Activated naive CD8-positive, alpha-beta T cell treated with anti-CD3 and anti-CD28 coated beads, Interleukin-2, amount 10 ng/mL, durations not matched to agents 7 days and 5 days (primary cell): ENCODE measurements around the gene DOCK1. TPM values are rescaled to one million over a fixed set of nuclear protein-coding genes. Genes with fewer than 3 reads are reported as not detected.

ENCODE experiments used
- ATAC-seq: fragments of 150-1000 bp; cut with Tn5 transposase; one replicate; pipeline ENCODE4 v1.10.0; 2021; ENCODE audit warnings: low read depth, moderate library complexity
- POLR2A ChIA-PET: fragments of 350-600 bp; sonication (Branson Sonifier 250); formaldehyde crosslinking; loops from one replicate; lab custom pipeline; 2021; ENCODE audit warnings: antibody characterized with exemption; lab: Charles Lee
- DNase-seq: peaks from one replicate; pipeline ENCODE4 v3.0.0; 2021
- H3K27ac Mint-ChIP-seq: one replicate; pipeline ENCODE4 v1.8.0; 2022; ENCODE audit warnings: mild to moderate bottlenecking, mixed read lengths
- H3K27me3 Mint-ChIP-seq: one replicate; pipeline ENCODE4 v1.8.0; 2022; ENCODE audit warnings: mild to moderate bottlenecking, moderate library complexity, mixed read lengths
- H3K36me3 Mint-ChIP-seq: one replicate; pipeline ENCODE4 v1.8.0; 2021; ENCODE audit warnings: mild to moderate bottlenecking, mixed read lengths
- H3K4me1 Mint-ChIP-seq: one replicate; pipeline ENCODE4 v1.8.0; 2021; ENCODE audit warnings: mixed read lengths
- H3K4me3 Mint-ChIP-seq: one replicate; pipeline ENCODE4 v1.8.0; 2022; ENCODE audit warnings: mild to moderate bottlenecking, moderate library complexity, mixed read lengths
- H3K9me3 Mint-ChIP-seq: one replicate; pipeline ENCODE4 v1.8.0; 2021; ENCODE audit warnings: mixed read lengths
- total RNA-seq, 2 experiments: library from RNA; stranded (reverse); gene quantifications; one replicate each; pipeline ENCODE4 v1.2.3, GENCODE V29; 2021

DOCK1 gene
- total RNA-seq, 2 experiments from 2014 or later = 0.06 to 0.14 TPM

GRCh38 chr10:127133672-127134500 is 228.7 kb downstream of the DOCK1 start:
- H3K27ac Mint-ChIP-seq = no peak overlapping the region
- POLR2A ChIA-PET = no interaction called here
- H3K4me1 Mint-ChIP-seq = no peaks in the 10 kb centered on the region
- no peaks in the 10 kb centered on the region for H3K27me3 Mint-ChIP-seq
- ATAC-seq (no peak), DNase-seq (no peak)
- no peaks in the 10 kb centered on the region for H3K36me3 Mint-ChIP-seq
- H3K9me3 Mint-ChIP-seq = no peaks in the 10 kb centered on the region
- no peak overlapping the region for H3K4me3 Mint-ChIP-seq

- POLR2A ChIA-PET = no interaction called here
- Mint-ChIP-seq H3K27me3 (no peaks in the 10 kb centered on the region), H3K36me3 (no peaks in the 10 kb centered on the region), H3K4me3 (no peak overlapping the region), H3K4me1 (no peaks in the 10 kb centered on the region), H3K27ac (no peak overlapping the region), H3K9me3 (no peaks in the 10 kb centered on the region)
- ATAC-seq = no peak
- no peak for DNase-seq
These were observed 230.8 kb downstream of the DOCK1 start for GRCh38 chr10:127135844-127136577.

GRCh38 chr10:127137391-127137790 is 232.2 kb downstream of the DOCK1 start:
- Mint-ChIP-seq H3K4me1 (no peaks in the 10 kb centered on the region), H3K36me3 (no peaks in the 10 kb centered on the region), H3K27me3 (no peaks in the 10 kb centered on the region), H3K9me3 (no peaks in the 10 kb centered on the region), H3K27ac (no peak overlapping the region), H3K4me3 (no peak overlapping the region)
- no peak for DNase-seq
- POLR2A ChIA-PET = no interaction called here
- no peak for ATAC-seq

GRCh38 chr10:127142136-127142535 is 236.9 kb downstream of the DOCK1 start:
- Mint-ChIP-seq H3K4me1 (no peaks in the 10 kb centered on the region), H3K27ac (no peak overlapping the region), H3K27me3 (no peaks in the 10 kb centered on the region), H3K36me3 (no peaks in the 10 kb centered on the region), H3K9me3 (no peaks in the 10 kb centered on the region), H3K4me3 (no peak overlapping the region)
- ATAC-seq = no peak
- POLR2A ChIA-PET = no interaction called here
- no peak for DNase-seq

GRCh38 chr10:127142856-127143255 is 237.6 kb downstream of the DOCK1 start:
- Mint-ChIP-seq H3K4me3 (no peak overlapping the region), H3K4me1 (no peaks in the 10 kb centered on the region), H3K27ac (no peak overlapping the region), H3K9me3 (no peaks in the 10 kb centered on the region), H3K27me3 (no peaks in the 10 kb centered on the region), H3K36me3 (no peaks in the 10 kb centered on the region)
- POLR2A ChIA-PET = no interaction called here
- ATAC-seq (no peak), DNase-seq (no peak)

GRCh38 chr10:127145173-127145572 is 239.9 kb downstream of the DOCK1 start:
- no peak overlapping the region for H3K4me3 Mint-ChIP-seq
- POLR2A ChIA-PET = no interaction called here
- DNase-seq (no peak), ATAC-seq (no peak)
- no peaks in the 10 kb centered on the region for H3K4me1 Mint-ChIP-seq
- H3K27me3 Mint-ChIP-seq = no peaks in the 10 kb centered on the region
- H3K27ac Mint-ChIP-seq = no peak overlapping the region
- no peaks in the 10 kb centered on the region for H3K36me3 Mint-ChIP-seq
- peaks cover 2% of the 10 kb centered on the region for H3K9me3 Mint-ChIP-seq

GRCh38 chr10:127146661-127147060 is 241.4 kb downstream of the DOCK1 start:
- no peak overlapping the region for H3K4me3 Mint-ChIP-seq
- POLR2A ChIA-PET = no interaction called here
- no peaks in the 10 kb centered on the region for H3K4me1 Mint-ChIP-seq
- H3K36me3 Mint-ChIP-seq = no peaks in the 10 kb centered on the region
- DNase-seq = no peak
- H3K27me3 Mint-ChIP-seq = no peaks in the 10 kb centered on the region
- no peak for ATAC-seq
- no peak overlapping the region for H3K27ac Mint-ChIP-seq
- H3K9me3 Mint-ChIP-seq = peaks cover 2% of the 10 kb centered on the region

- DNase-seq (no peak), ATAC-seq (no peak)
- Mint-ChIP-seq H3K4me3 (no peak overlapping the region), H3K27me3 (no peaks in the 10 kb centered on the region), H3K27ac (no peak overlapping the region), H3K36me3 (no peaks in the 10 kb centered on the region), H3K9me3 (peaks cover 2% of the 10 kb centered on the region), H3K4me1 (no peaks in the 10 kb centered on the region)
- POLR2A ChIA-PET = no interaction called here
These were observed 243.1 kb downstream of the DOCK1 start for GRCh38 chr10:127148066-127148932.

GRCh38 chr10:127148933-127149220 is 243.6 kb downstream of the DOCK1 start:
- Mint-ChIP-seq H3K27ac (no peak overlapping the region), H3K4me3 (no peak overlapping the region), H3K27me3 (no peaks in the 10 kb centered on the region), H3K36me3 (no peaks in the 10 kb centered on the region), H3K9me3 (peaks cover 2% of the 10 kb centered on the region), H3K4me1 (no peaks in the 10 kb centered on the region)
- ATAC-seq (no peak), DNase-seq (no peak)
- POLR2A ChIA-PET = no interaction called here

GRCh38 chr10:127149501-127150081 is 244.4 kb downstream of the DOCK1 start:
- Mint-ChIP-seq H3K27ac (no peak overlapping the region), H3K4me1 (no peaks in the 10 kb centered on the region), H3K36me3 (no peaks in the 10 kb centered on the region), H3K27me3 (no peaks in the 10 kb centered on the region), H3K4me3 (no peak overlapping the region), H3K9me3 (peaks cover 2% of the 10 kb centered on the region)
- POLR2A ChIA-PET = no interaction called here
- no peak for ATAC-seq
- DNase-seq = no peak

- Mint-ChIP-seq H3K9me3 (peaks cover 2% of the 10 kb centered on the region), H3K36me3 (no peaks in the 10 kb centered on the region), H3K27ac (no peak overlapping the region), H3K4me3 (no peak overlapping the region), H3K27me3 (no peaks in the 10 kb centered on the region), H3K4me1 (no peaks in the 10 kb centered on the region)
- DNase-seq (no peak), ATAC-seq (no peak)
- POLR2A ChIA-PET = no interaction called here
These were observed 244.9 kb downstream of the DOCK1 start for GRCh38 chr10:127150136-127150535.

- H3K27me3 Mint-ChIP-seq = no peaks in the 10 kb centered on the region
- peaks cover 2% of the 10 kb centered on the region for H3K9me3 Mint-ChIP-seq
- no peaks in the 10 kb centered on the region for H3K36me3 Mint-ChIP-seq
- H3K4me1 Mint-ChIP-seq = no peaks in the 10 kb centered on the region
- H3K4me3 Mint-ChIP-seq = no peak overlapping the region
- H3K27ac Mint-ChIP-seq = no peak overlapping the region
- DNase-seq = no peak
- ATAC-seq = no peak
- POLR2A ChIA-PET = no interaction called here
These were observed 246.3 kb downstream of the DOCK1 start for GRCh38 chr10:127151541-127151940.

- H3K27me3 Mint-ChIP-seq = no peaks in the 10 kb centered on the region
- peaks cover 2% of the 10 kb centered on the region for H3K9me3 Mint-ChIP-seq
- POLR2A ChIA-PET = no interaction called here
- no peak for ATAC-seq
- H3K4me3 Mint-ChIP-seq = no peak overlapping the region
- no peaks in the 10 kb centered on the region for H3K36me3 Mint-ChIP-seq
- H3K27ac Mint-ChIP-seq = no peak overlapping the region
- no peaks in the 10 kb centered on the region for H3K4me1 Mint-ChIP-seq
- no peak for DNase-seq
These were observed 246.9 kb downstream of the DOCK1 start for GRCh38 chr10:127151981-127152699.
